HG03432 (cell line): ENCODE data around the gene FHOD3.

ENCODE experiments used
- ATAC-seq: cut with Tn5 transposase; IDR thresholded peaks from one replicate; pipeline ENCODE4 v1.9.1; 2021; ENCODE audit warnings: mild to moderate bottlenecking, moderate library complexity; ENCODE audit not compliant: unreplicated experiment

The FHOD3 gene

GRCh38 chr18:36649205-36649604, 351.7 kb downstream of the FHOD3 start:
- ATAC-seq, result no peak

- no peak for ATAC-seq
These were observed 352.8 kb downstream of the FHOD3 start for GRCh38 chr18:36650266-36650665.

DNA sequence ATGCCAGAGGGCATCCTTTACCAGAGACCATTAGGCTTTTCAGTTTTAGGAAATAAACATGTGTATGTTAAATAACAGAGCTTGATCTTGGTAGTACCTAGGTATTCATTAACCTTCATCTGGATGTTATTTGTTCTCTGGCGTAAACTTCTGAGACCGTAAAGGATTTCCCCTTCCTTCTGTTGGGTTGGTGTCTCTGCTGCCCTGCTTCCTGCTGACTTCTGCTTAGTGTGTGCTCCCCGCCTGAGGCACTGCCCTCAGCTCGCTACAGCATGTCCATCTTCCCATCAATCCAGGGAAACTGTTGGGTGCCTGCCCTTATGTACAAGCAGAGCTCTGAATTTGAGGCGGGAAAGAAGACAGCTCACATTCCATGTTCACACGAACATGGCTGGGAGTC, 353.4 kb downstream of the FHOD3 start:
- peak; percentile 79 for ATAC-seq

GRCh38 chr18:36652503-36652902, 355.0 kb downstream of the FHOD3 start:
- no peak for ATAC-seq

GRCh38 chr18:36653141-36653869, 355.8 kb downstream of the FHOD3 start:
- ATAC-seq, result no peak

DNA sequence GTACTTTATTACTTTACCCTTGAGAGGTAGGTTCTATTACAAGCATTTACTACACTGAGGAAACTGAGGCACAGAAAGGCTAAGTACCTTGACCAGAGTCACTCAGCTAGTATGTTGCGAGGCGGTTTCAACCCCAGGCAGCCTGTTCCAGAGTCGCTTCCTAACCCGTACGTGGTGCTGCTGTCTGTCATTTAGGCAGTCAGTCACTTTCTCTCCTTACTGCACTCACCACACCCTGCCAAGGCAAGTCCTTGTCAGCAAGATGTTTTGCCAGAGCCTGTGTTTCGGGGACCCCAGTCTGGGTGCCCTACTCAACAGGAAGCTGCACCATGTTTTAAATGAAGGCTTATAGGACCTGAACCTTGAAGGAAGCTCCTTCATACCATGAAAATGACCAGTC, 356.4 kb downstream of the FHOD3 start:
- no peak for ATAC-seq

DNA sequence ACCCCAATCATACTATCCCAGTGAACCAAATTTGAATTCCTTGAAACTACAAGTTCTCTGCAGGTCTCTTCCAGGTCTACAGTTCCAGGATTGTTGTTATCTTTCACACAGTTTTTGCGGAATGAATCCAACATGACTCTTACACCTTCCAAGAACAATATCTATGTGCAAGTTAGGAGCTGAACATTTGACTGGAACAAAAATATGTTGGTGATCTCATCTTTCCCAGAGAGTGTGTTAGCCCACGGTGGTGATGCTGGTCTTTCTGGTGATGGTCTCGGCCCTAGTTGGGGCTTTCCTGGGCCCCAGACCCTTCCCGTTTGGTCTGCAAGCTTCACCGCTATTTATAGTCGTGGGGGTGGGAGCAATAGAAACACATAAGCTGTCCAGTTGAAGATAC, 357.6 kb downstream of the FHOD3 start:
- ATAC-seq, result no peak

- ATAC-seq, result no peak
These were observed 358.4 kb downstream of the FHOD3 start for GRCh38 chr18:36655930-36656329.

DNA sequence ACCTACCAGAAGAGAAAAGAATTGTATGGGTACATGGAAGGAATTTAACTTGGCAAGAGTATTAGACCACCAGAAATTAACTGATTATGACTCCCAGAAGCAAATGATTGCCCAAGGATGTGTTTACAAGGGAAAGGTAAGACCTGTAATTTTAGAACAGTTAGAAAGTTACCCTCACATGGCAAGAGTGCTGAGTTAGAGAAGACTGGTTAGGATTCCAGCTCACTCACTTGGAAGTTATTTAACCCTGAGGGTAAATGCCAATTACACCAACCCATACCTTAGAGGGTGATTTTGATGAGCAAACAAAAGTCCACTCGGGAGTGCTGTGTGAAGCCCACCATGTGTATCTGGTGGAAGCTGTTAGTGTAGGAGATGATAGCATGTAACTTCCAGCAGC, 361.1 kb downstream of the FHOD3 start:
- ATAC-seq, result no peak

DNA sequence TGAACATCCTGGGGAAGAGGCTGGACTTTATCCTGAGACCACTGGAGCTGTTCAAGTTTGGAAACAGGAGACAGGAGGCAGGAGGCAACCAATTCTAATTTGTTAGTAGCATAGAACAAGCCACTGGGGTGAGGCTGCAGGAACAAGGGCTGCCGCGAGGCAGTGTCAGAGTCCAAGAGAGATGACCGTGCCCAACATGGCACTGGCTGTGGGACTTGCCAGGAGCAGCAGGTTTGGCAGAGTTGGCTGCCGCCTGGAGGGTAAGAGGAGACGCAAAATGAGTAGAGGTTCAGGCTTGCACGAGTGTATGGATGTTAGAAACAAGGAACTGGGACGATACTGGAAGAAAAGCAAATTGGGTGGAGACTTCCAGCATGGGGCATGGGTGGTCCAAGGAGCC, 362.8 kb downstream of the FHOD3 start:
- ATAC-seq, result no peak

GRCh38 chr18:36661999-36662398, 364.5 kb downstream of the FHOD3 start:
- ATAC-seq, result no peak

DNA sequence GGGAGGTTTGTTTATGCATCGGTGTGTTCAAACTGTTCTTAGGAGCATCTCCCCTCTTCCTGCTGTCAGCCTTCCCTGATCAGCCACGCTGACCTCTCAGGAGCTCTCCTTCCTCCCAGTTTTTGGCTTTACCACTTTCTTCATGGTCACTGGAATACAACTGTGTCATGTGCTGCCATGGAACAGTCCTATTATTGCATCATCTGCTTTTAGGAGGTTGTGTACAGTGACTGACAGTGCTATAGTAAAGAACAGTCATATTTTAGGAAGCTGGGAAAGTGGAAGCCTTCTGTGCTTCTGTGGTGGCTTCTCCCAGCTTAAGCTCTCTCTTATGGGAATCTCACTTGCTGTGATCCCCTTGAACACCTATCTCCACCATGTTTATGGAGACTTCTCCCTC, 365.8 kb downstream of the FHOD3 start:
- no peak for ATAC-seq

- ATAC-seq, result no peak
These were observed 368.4 kb downstream of the FHOD3 start for GRCh38 chr18:36665952-36666351.

DNA sequence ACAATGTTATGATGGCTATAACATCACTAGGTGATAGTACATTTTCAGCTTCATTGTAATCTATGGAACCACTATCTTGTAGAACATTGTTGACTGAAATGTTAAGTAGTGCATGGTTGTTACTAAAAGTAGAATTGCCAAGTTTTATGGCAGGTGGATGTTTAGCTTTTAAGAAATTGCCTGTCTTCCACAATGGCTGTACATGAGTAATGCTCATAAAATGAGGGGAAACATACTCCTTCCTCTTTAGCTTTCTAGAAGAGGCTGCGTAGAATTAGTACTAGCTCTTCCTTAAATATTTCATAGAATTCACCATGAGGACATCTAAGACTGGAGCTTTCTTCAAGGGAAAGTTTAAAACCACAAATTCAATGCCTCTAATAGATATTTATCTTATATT, 370.3 kb downstream of the FHOD3 start:
- ATAC-seq, result no peak

DNA sequence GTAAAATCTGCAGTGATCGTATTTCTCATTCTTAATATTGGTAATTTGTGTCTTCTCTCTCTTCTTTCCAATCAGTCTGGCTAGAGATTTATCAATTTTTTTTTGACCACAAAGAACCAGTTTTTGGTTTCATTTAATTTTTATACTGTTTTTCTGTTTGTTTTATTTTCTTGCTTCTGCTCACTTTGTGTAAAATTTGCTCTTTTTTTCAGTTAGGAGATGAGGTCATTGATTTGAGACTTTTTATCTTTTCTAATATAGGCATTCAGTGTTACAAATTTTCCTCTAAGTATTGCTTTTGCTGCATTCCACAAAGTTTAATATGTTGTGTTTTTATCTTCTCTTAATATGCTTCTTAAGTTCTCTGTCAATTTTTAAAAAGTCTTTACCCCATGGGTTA, 370.8 kb downstream of the FHOD3 start:
- no peak for ATAC-seq

DNA sequence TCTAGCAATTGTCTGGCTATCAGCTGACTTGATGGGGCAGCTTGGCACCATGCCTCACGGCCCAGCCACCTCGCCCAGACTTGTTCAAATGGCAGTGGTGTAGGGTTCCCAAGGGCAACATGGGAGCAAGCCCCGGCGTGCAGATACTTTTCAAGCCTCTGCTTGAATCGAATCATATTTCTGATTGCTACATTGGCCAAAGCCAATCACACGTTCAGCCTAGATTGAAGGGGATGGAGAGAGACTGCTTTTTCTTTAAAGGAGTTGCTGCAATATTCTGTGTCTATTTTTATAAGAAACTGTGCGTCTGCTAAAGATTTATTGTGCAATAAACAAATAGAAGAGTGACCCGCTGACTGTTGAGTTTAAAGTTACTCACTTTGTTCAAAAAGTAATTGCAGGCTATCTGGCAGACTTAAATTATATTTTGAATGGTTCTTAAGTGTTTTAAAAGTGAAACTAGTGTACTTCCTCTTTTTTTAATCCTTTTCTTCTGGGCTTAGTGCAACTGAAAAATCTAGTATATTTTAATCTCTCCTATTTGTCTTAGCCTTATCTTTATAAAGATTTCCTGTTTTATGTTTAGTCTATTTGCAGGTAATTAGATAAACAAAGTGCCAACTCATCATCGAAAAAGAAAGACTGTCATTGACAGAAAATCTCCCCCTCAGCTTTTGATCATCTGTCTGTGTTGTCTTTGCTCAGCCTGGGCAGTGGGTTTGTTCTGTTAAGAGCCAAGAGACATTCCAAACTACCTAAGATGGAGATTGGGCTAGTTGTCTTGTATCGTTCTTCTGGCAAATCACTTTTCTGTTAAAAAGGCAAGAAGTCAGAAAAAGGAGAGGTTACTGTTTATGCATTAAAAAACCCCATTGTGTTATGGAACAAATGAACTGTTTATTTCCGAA, 375.2 kb downstream of the FHOD3 start:
- ATAC-seq, result peak; percentile 91

- no peak for ATAC-seq
These were observed 375.9 kb downstream of the FHOD3 start for GRCh38 chr18:36673452-36673851.

DNA sequence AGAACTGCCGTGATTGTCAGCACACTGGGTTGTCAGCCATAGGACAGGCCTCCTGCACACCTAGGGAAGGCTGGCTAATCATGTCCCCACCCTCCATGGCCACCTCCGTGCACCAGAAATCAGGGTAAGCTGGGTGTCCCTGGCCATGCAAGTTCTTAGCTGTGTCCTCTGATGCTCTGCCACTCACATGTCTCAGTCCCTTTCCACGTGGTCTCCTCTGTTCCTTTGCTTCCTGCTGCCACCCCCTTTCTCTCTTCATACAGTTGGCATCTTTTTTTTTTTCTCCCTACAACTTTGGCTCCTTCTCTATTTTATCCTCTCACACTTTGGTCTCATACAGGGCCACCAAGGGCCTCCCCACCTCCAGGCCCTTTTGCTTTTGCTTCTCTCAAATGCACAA, 377.6 kb downstream of the FHOD3 start:
- no peak for ATAC-seq

DNA sequence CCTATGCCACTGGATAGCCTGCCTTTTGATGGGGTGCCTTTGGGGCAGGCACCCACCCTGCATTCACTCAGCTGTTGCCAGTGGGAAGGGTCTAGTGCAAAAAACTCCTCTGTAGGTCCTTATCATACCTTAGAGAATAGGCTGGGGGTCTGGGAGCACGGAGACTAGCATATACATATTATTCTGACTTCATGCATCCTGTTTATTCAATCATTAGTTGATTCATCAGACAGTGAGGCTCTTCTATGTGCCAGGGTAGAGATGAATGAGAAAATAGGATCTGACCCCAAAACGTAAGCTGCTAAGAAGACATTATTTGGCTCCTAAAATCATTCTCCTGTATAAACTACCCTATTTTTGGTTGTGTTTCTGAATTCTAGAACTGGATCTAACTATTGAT, 378.0 kb downstream of the FHOD3 start:
- no peak for ATAC-seq

- ATAC-seq, result no peak
These were observed 379.1 kb downstream of the FHOD3 start for GRCh38 chr18:36676629-36677028.

DNA sequence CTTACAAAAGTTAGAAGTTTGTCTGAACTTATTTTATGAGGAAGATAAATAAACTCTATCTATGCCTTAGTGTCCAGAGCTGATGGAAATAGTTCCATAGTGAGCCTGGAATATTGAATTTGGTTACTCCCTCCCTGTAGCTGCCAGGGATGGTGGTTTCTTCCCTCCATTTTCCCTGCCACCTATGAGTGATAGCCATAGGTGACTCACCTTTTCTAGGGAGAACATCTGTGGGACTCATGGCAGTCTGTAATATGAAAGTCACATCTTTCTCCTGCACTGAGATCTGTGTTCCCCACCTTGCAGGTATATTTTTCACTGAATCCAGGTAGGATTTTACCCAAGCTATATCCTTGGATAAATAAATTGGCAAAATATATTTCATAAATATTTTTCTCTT, 382.5 kb downstream of the FHOD3 start:
- ATAC-seq, result no peak

DNA sequence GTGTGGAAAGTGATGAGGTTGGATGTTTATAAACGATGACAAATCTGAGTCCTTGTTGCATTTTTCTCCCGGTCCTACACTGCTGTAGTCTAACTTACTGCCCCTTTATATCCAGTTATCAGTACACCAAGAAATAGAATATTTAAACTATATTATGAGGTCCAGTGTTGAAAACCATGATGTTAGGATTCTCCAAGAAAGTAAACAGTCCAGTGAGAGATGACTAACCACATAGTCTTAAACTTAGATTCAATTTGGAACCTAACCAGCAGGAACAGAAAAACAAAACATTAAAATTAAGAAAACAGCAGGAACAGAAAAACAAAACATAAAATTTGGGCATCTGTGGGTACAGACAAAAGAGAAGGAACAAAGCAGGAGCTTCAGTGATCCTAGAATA, 388.1 kb downstream of the FHOD3 start:
- no peak for ATAC-seq
